ENCODE data around the gene LRBA.
A peak's percentile ranks its signal among the peaks of the same experiment; 100 is the strongest.

The LRBA gene

DNA sequence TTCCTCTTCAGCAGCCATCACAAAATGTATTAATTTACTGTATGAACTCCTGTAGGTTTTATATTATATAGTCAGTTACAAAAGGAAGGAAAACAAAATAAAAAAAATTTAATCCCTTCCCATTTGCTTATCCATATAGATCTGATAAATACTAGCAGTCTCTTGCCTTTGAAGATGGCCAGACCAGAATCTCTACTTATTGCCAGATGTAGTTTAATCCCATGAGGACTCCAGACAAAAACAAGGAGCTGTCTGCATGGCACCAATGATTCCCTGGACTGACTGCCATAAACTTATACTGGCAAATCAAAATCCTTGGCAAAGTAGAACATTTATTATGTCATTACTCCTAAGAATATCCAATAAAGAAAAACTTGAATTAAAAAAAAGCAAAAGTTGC is 656.4 kb downstream of the LRBA start:
- H3K4me3 ChIP-seq (replicated peaks; ENCODE audit: low read depth, low read length): no peak overlapping the region
- TF ChIP-seq, protein P1, sequence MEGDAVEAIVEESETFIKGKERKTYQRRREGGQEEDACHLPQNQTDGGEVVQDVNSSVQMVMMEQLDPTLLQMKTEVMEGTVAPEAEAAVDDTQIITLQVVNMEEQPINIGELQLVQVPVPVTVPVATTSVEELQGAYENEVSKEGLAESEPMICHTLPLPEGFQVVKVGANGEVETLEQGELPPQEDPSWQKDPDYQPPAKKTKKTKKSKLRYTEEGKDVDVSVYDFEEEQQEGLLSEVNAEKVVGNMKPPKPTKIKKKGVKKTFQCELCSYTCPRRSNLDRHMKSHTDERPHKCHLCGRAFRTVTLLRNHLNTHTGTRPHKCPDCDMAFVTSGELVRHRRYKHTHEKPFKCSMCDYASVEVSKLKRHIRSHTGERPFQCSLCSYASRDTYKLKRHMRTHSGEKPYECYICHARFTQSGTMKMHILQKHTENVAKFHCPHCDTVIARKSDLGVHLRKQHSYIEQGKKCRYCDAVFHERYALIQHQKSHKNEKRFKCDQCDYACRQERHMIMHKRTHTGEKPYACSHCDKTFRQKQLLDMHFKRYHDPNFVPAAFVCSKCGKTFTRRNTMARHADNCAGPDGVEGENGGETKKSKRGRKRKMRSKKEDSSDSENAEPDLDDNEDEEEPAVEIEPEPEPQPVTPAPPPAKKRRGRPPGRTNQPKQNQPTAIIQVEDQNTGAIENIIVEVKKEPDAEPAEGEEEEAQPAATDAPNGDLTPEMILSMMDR (IDR thresholded peaks at IDR 0.05; ENCODE audit: low read length, missing control alignments): no peak

DNA sequence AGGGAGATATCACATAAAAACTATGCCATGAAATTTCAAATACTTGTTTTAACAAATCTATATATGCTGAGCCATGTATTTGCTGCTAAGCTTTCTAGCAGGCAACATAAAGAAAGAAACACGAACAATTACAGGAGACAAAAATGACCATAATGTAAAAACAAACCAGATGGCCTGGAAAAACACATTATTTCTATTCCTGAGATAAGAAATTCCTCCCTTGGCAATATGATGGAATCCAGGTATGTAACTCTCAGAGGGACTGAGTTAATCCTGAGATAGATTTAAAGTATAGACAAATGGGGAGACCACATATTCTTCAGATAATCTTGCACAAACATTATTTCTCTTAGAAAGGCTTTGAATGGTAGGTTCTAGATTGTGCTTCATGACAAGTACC is 657.3 kb downstream of the LRBA start:
- TF ChIP-seq, protein P1 (IDR thresholded peaks at IDR 0.05; ENCODE audit: low read length, missing control alignments): no peak
- DNase-seq (ENCODE audit: low read depth): no peak
- no peak overlapping the region for H3K4me3 ChIP-seq (replicated peaks; ENCODE audit: low read depth, low read length)

More for the DNA sequence above, 656.4 kb downstream of the LRBA start:
- no peak for DNase-seq (ENCODE audit: low read depth)

DNA sequence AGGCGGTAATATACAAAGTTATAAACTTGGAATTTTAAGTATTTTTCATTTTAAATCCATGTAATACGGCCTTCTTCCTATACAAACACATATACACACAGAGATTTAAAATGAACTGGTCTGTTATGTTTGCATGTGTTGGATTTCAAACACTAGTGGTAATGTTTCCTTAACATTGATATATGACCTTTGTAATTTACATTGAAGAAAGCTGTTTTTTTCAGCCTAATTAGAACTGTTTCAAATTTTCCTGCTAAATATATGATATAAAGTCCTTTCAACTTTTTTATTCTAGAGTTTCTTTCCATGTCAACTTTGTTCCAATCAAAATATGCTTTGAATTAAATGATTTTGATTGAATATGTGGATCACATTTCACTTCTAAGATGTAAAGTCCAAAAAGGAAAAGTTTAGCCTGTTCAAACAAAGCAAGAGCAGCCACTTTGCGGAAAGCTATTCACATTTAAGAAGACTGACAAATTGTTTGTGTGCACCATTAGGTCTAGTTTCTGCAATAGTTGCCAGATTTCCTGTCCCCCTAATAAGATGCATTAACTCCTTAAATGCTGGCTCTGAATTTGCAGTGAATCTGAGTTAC is 659.1 kb downstream of the LRBA start:
- H3K4me3 ChIP-seq (replicated peaks; ENCODE audit: low read depth, low read length): no peak overlapping the region
- no peak for DNase-seq (ENCODE audit: low read depth)
- TF ChIP-seq, protein P1 (IDR thresholded peaks at IDR 0.05; ENCODE audit: low read length, missing control alignments): no peak

DNA sequence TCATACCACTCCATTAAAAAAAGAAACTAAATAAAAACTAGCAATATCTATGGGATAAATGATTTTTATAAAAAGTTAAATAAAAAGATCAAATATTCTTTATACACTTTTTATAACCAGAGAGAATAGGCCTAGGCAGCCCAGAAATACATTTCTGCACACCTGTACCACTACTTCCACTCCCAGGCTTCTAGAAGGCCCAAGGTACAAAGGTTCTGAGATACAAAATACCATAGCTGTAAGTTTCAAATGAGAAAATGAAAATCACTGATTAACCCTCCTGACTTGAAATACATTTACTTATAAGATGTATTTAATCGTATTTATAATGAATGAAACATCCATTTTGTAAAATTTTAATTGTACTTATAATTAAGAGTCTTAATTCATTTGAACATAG is 659.7 kb downstream of the LRBA start:
- TF ChIP-seq, protein P1 (IDR thresholded peaks at IDR 0.05; ENCODE audit: low read length, missing control alignments): no peak
- DNase-seq (ENCODE audit: low read depth): no peak
- H3K4me3 ChIP-seq (replicated peaks; ENCODE audit: low read depth, low read length): no peak overlapping the region

DNA sequence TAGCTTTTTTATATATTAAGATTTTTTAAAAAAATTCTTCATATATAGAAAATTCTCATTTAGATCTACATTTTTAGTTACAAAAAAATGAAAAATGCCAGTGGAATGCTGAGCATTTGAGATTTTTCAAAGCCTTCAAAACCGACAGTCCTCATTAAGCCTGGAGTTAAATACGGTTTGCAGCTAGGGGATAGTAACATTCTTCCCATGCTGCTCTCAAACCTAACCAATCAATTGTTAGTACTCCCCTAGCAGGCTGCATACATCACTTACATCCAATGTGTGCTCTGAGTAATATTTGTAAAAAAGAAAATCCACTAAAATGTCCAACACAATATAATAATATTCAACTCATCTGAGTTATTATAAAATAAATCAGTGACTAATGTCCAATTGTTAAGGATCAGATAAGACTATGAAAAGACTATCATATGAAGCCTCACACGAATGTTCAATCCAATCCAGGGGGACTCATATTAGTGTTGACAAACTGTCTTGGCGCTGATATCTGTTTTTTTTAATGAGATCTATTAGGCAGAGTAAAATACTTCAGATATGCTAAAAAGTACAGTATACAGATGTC is 660.8 kb downstream of the LRBA start:
- H3K4me3 ChIP-seq (replicated peaks; ENCODE audit: low read depth, low read length): no peak overlapping the region
- TF ChIP-seq, protein P1 (IDR thresholded peaks at IDR 0.05; ENCODE audit: low read length, missing control alignments): no peak
- DNase-seq (ENCODE audit: low read depth): no peak

DNA sequence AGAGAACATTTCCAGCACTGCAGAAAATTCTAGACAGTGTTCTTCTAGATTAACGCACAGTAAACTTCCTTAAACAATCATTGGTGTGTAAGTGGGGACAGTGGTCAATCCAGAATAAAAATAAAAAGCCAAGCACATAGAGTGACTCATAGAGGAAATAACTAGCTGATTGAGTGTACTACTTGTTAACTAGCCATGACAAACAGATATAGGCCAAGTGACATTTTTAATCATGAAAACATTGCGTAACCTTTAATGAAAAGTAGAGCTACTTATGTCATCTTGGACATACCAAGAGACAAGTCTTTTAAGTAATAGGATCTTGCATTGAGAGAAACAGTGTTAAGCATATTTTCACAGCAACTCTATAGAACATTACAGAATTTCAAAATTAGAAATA is 667.0 kb downstream of the LRBA start:
- no peak overlapping the region for H3K4me3 ChIP-seq (replicated peaks; ENCODE audit: low read depth, low read length)
- DNase-seq (ENCODE audit: low read depth): peak; percentile 60
- TF ChIP-seq, protein P1 (IDR thresholded peaks at IDR 0.05; ENCODE audit: low read length, missing control alignments): no peak

DNA sequence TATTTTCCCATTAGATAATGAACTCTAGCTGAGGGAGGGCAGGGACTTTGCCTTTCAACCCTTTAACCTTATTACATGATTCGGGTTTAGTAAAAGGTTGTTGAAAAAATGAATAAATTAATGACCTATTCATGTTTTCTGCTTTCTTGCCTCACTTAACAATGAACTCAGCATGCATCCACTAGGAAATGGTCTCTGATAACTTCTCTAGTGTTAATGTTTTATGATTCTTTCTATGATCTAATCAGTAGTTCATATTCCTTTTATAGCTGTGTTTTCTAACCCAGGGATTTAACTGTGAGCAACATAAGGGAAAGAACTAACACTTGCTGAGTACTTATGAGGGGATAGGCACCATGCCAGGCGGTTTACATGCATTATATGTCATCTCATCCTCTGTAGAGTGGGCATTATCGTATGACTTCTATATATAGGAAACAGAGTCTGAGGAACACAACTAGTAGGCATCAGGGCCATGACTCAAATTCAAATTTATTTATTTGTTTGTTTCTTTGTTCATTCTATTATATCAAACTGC is 669.8 kb downstream of the LRBA start:
- DNase-seq (ENCODE audit: low read depth): no peak
- TF ChIP-seq, protein P1 (IDR thresholded peaks at IDR 0.05; ENCODE audit: low read length, missing control alignments): no peak
- no peak overlapping the region for H3K4me3 ChIP-seq (replicated peaks; ENCODE audit: low read depth, low read length)

All from fibroblast of pulmonary artery (primary cell).